IMR-90 (cell line): ENCODE measurements around the gene ZNF358. TPM values are rescaled to one million over a fixed set of nuclear protein-coding genes. Genes with fewer than 3 reads are reported as not detected.

Experiments used
- ATAC-seq: fragments of 200-7000 bp; cut with Tn5 transposase; 2 replicates; pipeline ENCODE4 v1.9.1; 2020; ENCODE audit warnings: low read depth, mild to moderate bottlenecking, moderate library complexity
- BruUV-seq: library from RNA; stranded (reverse); fragments of 400-500 nt; replicated peaks from 2 replicates; lab custom pipeline; 2021; lab: Mats Ljungman, UMichigan
- CTCF ChIA-PET: fragments of 300-600 bp; formaldehyde crosslinking; extraction: SDS; loops from one replicate; lab custom pipeline; 2021; ENCODE audit warnings: antibody characterized with exemption; lab: Yijun Ruan, JAX
- POLR2A ChIA-PET: fragments of 300-600 bp; sonication (Branson Sonifier 250); formaldehyde crosslinking; loops from one replicate; lab custom pipeline; 2022; ENCODE audit warnings: antibody characterized with exemption; ENCODE audit not compliant: unreplicated experiment; lab: Charles Lee
- DNase-seq: peaks from one replicate; pipeline ENCODE4 v3.0.0; 2013
- H2AFZ ChIP-seq: replicated peaks from 2 replicates; pipeline ENCODE3; 2013; ENCODE audit warnings: low read length, mild to moderate bottlenecking; ENCODE audit not compliant: poor library complexity
- H2AK5ac ChIP-seq: 2 replicates; pipeline ENCODE4 v1.6.1; 2013; ENCODE audit warnings: low read depth, low read length, inconsistent platforms
- H2AK9ac ChIP-seq: replicated peaks from 2 replicates; pipeline ENCODE3; 2013; ENCODE audit warnings: mild to moderate bottlenecking, low read depth, low read length, moderate library complexity; ENCODE audit not compliant: poor library complexity
- H2BK120ac ChIP-seq: 2 replicates; pipeline ENCODE4 v1.6.1; 2013; ENCODE audit warnings: low read depth, low read length, inconsistent platforms
- H2BK15ac ChIP-seq: 3 replicates; pipeline ENCODE4 v1.6.1; 2013; ENCODE audit warnings: low read depth, low read length, inconsistent platforms
- H2BK20ac ChIP-seq: 2 replicates; pipeline ENCODE4 v1.6.1; 2013; ENCODE audit warnings: low read depth, mild to moderate bottlenecking, inconsistent platforms, low read length, moderate library complexity
- H2BK5ac ChIP-seq: 2 replicates; pipeline ENCODE4 v1.6.1; 2013; ENCODE audit warnings: mild to moderate bottlenecking, low read depth, low read length, inconsistent platforms; ENCODE audit not compliant: poor library complexity, severe bottlenecking
- H3K14ac ChIP-seq: replicated peaks from 2 replicates; pipeline ENCODE4 v1.6.1; 2013; ENCODE audit warnings: low read depth, low read length, inconsistent platforms
- H3K18ac ChIP-seq: 2 replicates; pipeline ENCODE4 v1.6.1; 2013; ENCODE audit warnings: low read depth, low read length, control low read depth
- H3K23ac ChIP-seq: 2 replicates; pipeline ENCODE4 v1.6.1; 2013; ENCODE audit warnings: low read depth, low read length, inconsistent platforms
- H3K27ac ChIP-seq: 2 replicates; pipeline ENCODE4 v1.5.1; 2013; ENCODE audit warnings: mild to moderate bottlenecking, control low read depth, low read length; ENCODE audit not compliant: insufficient read depth
- H3K27me3 ChIP-seq: 2 replicates; pipeline ENCODE4 v1.6.1; 2013; ENCODE audit warnings: low read length; ENCODE audit not compliant: control insufficient read depth, insufficient read depth
- H3K36me3 ChIP-seq: 2 replicates; pipeline ENCODE4 v1.6.1; 2013; ENCODE audit warnings: low read length, mixed read lengths; ENCODE audit not compliant: control insufficient read depth, insufficient read depth
- H3K4ac ChIP-seq: 2 replicates; pipeline ENCODE4 v1.6.1; 2013; ENCODE audit warnings: low read depth, low read length, inconsistent platforms
- H3K4me1 ChIP-seq: 2 replicates; pipeline ENCODE4 v1.6.1; 2013; ENCODE audit warnings: low read length, mixed read lengths; ENCODE audit not compliant: control insufficient read depth, insufficient read depth
- H3K4me2 ChIP-seq: 2 replicates; pipeline ENCODE4 v1.6.1; 2013; ENCODE audit warnings: low read depth, mild to moderate bottlenecking, control low read depth, low read length, moderate library complexity
- H3K4me3 ChIP-seq: 2 replicates; pipeline ENCODE4 v1.5.1; 2013; ENCODE audit warnings: low read depth, mild to moderate bottlenecking, control low read depth, low read length, moderate library complexity; ENCODE audit not compliant: insufficient read depth
- H3K56ac ChIP-seq: 2 replicates; pipeline ENCODE4 v1.6.1; 2013; ENCODE audit warnings: low read length, inconsistent platforms; ENCODE audit not compliant: insufficient read depth; ENCODE audit errors: extremely low read depth
- H3K79me1 ChIP-seq, 2 experiments: 2 replicates each; pipeline ENCODE4 v1.6.1; 2013; ENCODE audit warnings: low read length in 2 of 2, inconsistent platforms in 1 of 2, low read depth in 1 of 2
- H3K9ac ChIP-seq: 2 replicates; pipeline ENCODE4 v1.6.1; 2013; ENCODE audit warnings: low read depth, low read length, control low read depth
- H3K9me1 ChIP-seq: 2 replicates; pipeline ENCODE4 v1.6.1; 2013; ENCODE audit warnings: low read length, inconsistent platforms; ENCODE audit not compliant: insufficient read depth
- H3K9me3 ChIP-seq: 2 replicates; pipeline ENCODE4 v1.6.1; 2013; ENCODE audit warnings: low read length; ENCODE audit not compliant: control insufficient read depth, insufficient read depth
- H4K20me1 ChIP-seq: 2 replicates; pipeline ENCODE4 v1.6.1; 2013; ENCODE audit warnings: low read length, inconsistent platforms; ENCODE audit not compliant: insufficient read depth
- H4K5ac ChIP-seq: 2 replicates; pipeline ENCODE4 v1.6.1; 2013; ENCODE audit warnings: mild to moderate bottlenecking, low read depth, low read length, control low read depth
- H4K8ac ChIP-seq, 2 experiments: 2 replicates each; pipeline ENCODE4 v1.6.1; 2013; ENCODE audit warnings: low read depth in 2 of 2, low read length in 2 of 2, control low read depth in 1 of 2, inconsistent platforms in 1 of 2
- H4K91ac ChIP-seq: 2 replicates; pipeline ENCODE4 v1.6.1; 2013; ENCODE audit warnings: low read depth, low read length, inconsistent platforms; ENCODE audit not compliant: insufficient read depth
- CTCF ChIP-seq: conservative IDR thresholded peaks from 2 replicates; pipeline ENCODE4 v1.5.1; 2012; ENCODE audit warnings: mild to moderate bottlenecking, low read depth, low read length, improper control_type of control experiment
- FOS ChIP-seq: fragments of 150-350 bp; IDR thresholded peaks from 2 replicates; pipeline ENCODE4 v1.6.1; 2016; ENCODE audit warnings: low read depth, low read length
- MAZ ChIP-seq: IDR thresholded peaks from 2 replicates; pipeline ENCODE4 v1.6.1; 2012; ENCODE audit warnings: low read depth, mild to moderate bottlenecking, low read length, improper control_type of control experiment, moderate library complexity, borderline replicate concordance
- WGBS, 2 experiments: methylation state at CpG; one replicate each; pipeline versions ENCODE4 v1.1.5 to v1.1.7; 2013; ENCODE audit warnings: missing lambda C conversion rate in 2 of 2; ENCODE audit not compliant: insufficient read length in 1 of 2; ENCODE audit errors: extremely low coverage in 2 of 2; 5-methylcytosine and 5-hydroxymethylcytosine counted together
- dilution Hi-C: fragments of 300-500 bp; cut with HindIII; formaldehyde crosslinking; loops from one replicate; pipeline ENCODE4 v1.14.3; 2018; ENCODE audit warnings: low sequenced_read_pairs; ENCODE audit not compliant: unreplicated experiment
- in situ Hi-C: fragments of 300-500 bp; cut with MboI; formaldehyde crosslinking; loops from 3 replicates; pipeline ENCODE4 v1.14.3; 2019; ENCODE audit warnings: low sequenced_read_pairs, inconsistent platforms, mixed read lengths
- intact Hi-C: fragments of 100-400 bp; cut with micrococcal nuclease; formaldehyde crosslinking; loops from 2 replicates; pipeline ENCODE4 v1.10.0; 2022
- polyA plus RNA-seq, 3 experiments: library from polyadenylated mRNA; depleted of rRNA; stranded (reverse); fragments of >200 nt; gene quantifications; 2 replicates each; pipeline ENCODE4 v1.2.3, GENCODE V29; 2012; ENCODE audit warnings: low replicate concordance in 1 of 3
- total RNA-seq: library from RNA; depleted of rRNA; stranded (reverse); fragments of >200 nt; gene quantifications from 2 replicates; pipeline ENCODE4 v1.2.3, GENCODE V29; 2012

ZNF358 gene
- total and polyA plus RNA-seq, 2 of the 4 experiments (the other 2 are of a cell fraction) = 5.4 to 30.7 TPM

GRCh38 chr19:7527516-7528191 is 11.8 kb downstream of the ZNF358 start:
- Histone ChIP-seq H3K18ac (no peak overlapping the region), H3K36me3 (peaks cover 15% of the 10 kb centered on the region), H2BK20ac (no peak overlapping the region), H2BK15ac (no peak overlapping the region), H3K9ac (no peak overlapping the region), H3K4me1 (no peaks in the 10 kb centered on the region), H2AK9ac (no peak overlapping the region), H3K79me1 (peaks cover 7 to 18% of the 10 kb centered on the region in 2 experiments), H4K5ac (no peak overlapping the region), H2BK5ac (no peak overlapping the region), H3K4me3 (no peak overlapping the region), H3K27me3 (no peaks in the 10 kb centered on the region), H3K9me3 (no peaks in the 10 kb centered on the region), H3K9me1 (no peaks in the 10 kb centered on the region), H2AFZ (no peak overlapping the region), H3K4ac (no peak overlapping the region), H3K23ac (no peak overlapping the region), H2BK120ac (no peak overlapping the region), H3K56ac (no peak overlapping the region), H4K8ac (no peak overlapping the region), H2AK5ac (no peak overlapping the region), H3K4me2 (no peak overlapping the region), H4K20me1 (no peaks in the 10 kb centered on the region), H3K27ac (no peak overlapping the region), H3K14ac (no peak overlapping the region), H4K91ac (no peak overlapping the region)
- in situ Hi-C loops = no loop called here
- intact Hi-C loops = no loop called here
- BruUV-seq = no TSS peak
- ChIA-PET POLR2A (no interaction called here), CTCF (no interaction called here)
- ATAC-seq = no peak
- TF ChIP-seq CTCF (no peak), MAZ (no peak), FOS (no peak)
- DNase-seq = no peak
- 88% methylated on average over 4 of the region's 25 CpGs; no CpG with 5 or more reads in 1 of the 2 experiments for WGBS, 2 experiments
- dilution Hi-C loops = no loop called here
